Liver (tissue), 3 donors: Measurements from ENCODE around the gene SNAPC2.

ENCODE experiments used
- RAD21 ChIP-seq, 2 donors: IDR thresholded peaks; 2 replicates each; pipeline ENCODE4 v1.6.1; 2016; ENCODE audit warnings: antibody characterized with exemption in 2 of 2, mild to moderate bottlenecking in 2 of 2
- SP1 ChIP-seq: IDR thresholded peaks from 2 replicates; pipeline ENCODE4 v1.6.1; 2018; ENCODE audit warnings: antibody characterized with exemption, mild to moderate bottlenecking
- TF ChIP-seq, protein P1 (sequence below): fragments of 150-350 bp; IDR thresholded peaks from 2 replicates; pipeline ENCODE4 v1.5.1; 2017; ENCODE audit warnings: improper control_type of control experiment, low read depth, low read length; ENCODE audit not compliant: missing input control
- TF ChIP-seq, protein P2 (sequence below): IDR thresholded peaks from 2 replicates; pipeline ENCODE4 v1.6.1; 2016; ENCODE audit warnings: antibody characterized with exemption
- donor health status: healthy.
- donor health status: healthy.

DNA sequence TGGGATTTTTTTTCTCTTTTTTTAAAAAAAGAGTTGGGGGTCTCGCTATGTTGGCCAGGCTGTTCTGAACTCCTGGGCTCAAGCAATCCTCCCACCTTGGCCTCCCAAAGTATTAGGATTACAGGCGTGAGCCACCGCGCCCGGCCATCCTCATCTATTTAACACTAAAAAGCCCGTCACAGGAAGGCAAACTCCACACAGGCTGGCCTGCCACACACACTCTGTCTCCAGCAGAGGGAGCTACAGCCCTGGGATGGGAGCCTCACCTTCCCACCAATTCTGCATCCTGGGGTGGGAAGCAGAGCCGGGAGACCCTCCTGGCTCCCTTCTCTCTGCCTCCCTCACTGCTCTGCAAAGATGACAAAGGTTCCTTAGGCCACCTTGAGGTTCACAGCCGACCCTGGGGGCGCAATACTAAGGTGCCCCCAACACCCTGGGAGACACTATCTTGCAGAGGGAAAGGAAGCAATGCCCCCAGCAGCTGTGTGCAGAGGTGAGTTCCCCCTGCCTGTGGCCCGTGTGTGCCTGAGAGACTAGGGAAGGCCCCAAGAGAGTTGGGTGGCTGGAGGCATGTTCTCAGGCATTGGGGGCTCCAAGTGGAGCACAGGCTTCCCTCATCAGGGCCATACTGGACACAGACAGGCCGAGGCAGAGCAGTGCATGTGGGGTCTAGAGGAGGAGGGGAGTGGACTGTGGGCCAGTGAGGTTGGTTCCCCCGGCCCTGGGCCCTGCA is 50.7 kb downstream of the SNAPC2 start:
- TF ChIP-seq RAD21 (IDR thresholded peaks at IDR 0.05) (peak; percentile 79 to 88), SP1 (no peak)
- TF ChIP-seq, protein P1, sequence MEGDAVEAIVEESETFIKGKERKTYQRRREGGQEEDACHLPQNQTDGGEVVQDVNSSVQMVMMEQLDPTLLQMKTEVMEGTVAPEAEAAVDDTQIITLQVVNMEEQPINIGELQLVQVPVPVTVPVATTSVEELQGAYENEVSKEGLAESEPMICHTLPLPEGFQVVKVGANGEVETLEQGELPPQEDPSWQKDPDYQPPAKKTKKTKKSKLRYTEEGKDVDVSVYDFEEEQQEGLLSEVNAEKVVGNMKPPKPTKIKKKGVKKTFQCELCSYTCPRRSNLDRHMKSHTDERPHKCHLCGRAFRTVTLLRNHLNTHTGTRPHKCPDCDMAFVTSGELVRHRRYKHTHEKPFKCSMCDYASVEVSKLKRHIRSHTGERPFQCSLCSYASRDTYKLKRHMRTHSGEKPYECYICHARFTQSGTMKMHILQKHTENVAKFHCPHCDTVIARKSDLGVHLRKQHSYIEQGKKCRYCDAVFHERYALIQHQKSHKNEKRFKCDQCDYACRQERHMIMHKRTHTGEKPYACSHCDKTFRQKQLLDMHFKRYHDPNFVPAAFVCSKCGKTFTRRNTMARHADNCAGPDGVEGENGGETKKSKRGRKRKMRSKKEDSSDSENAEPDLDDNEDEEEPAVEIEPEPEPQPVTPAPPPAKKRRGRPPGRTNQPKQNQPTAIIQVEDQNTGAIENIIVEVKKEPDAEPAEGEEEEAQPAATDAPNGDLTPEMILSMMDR: peak; percentile 71
- TF ChIP-seq, protein P2, sequence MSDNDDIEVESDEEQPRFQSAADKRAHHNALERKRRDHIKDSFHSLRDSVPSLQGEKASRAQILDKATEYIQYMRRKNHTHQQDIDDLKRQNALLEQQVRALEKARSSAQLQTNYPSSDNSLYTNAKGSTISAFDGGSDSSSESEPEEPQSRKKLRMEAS: no peak
